ENCODE measurements around the gene DDOST. TPM values are rescaled to one million over a fixed set of nuclear protein-coding genes. Genes with fewer than 3 reads are reported as not detected.

DDOST gene
- total RNA-seq, 1 donor from 2014 or later, result 142 TPM

DNA sequence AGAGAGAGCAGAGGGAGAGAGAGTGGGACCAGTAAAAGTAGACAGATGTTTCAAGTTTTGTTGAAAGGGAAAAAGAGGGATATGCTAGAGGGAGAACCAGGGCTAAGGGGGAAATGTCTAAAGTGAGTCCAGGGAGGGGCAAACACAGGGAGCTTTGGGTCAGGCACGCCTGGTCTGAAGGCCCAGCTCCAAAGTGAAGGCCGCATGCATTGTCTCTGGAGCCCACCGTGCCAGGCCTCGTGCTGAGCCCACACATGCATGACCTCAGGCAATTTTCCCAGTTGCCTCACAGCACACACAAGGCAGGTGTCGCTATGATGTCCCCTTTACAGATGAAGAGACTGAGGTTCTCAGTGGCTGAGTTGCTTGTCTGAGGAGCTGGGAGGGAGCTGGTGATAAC lies 40.7 kb upstream of the DDOST start:
- no peak overlapping the region for H3K27ac ChIP-seq
- no peak for DNase-seq (ENCODE audit: low spot score in 2 of 2)
- H3K4me3 ChIP-seq, result no peak overlapping the region
- H3K4me1 ChIP-seq, result peaks cover 0 to 2% of the 10 kb centered on the region in 2 donors
- TF ChIP-seq CTCF (IDR thresholded peaks at IDR 0.05), result no peak
- H3K9me3 ChIP-seq, result no peaks in the 10 kb centered on the region
- H3K36me3 ChIP-seq, result no peaks in the 10 kb centered on the region
- H3K27me3 ChIP-seq, result no peaks in the 10 kb centered on the region
- intact Hi-C loops (cut with DNase I), result no loop called here

DNA sequence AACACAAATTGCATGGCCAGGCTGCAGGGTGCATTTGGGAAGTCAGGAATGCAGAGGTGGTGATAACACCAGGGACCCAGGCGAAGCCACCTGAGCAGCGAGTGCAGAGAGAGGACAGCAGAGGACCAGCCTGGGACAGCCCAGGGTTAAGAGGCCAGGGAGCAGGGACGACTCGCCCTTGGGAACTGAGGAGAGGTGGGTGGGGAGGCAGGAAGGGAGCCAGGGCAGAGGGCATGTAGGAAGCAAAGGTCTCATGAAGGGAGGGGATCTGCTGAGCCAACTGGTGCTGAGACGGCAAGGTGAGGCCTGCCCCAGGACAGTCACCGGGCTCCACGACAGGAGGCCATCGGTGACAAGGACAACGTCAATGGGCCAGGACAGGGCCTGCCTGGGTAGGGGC lies 40.3 kb upstream of the DDOST start:
- H3K4me3 ChIP-seq, result no peak overlapping the region
- TF ChIP-seq CTCF (IDR thresholded peaks at IDR 0.05), result no peak
- H3K27me3 ChIP-seq, result no peaks in the 10 kb centered on the region
- no peak for DNase-seq (ENCODE audit: low spot score in 2 of 2)
- H3K4me1 ChIP-seq, result peaks cover 0 to 2% of the 10 kb centered on the region in 2 donors
- H3K36me3 ChIP-seq, result no peaks in the 10 kb centered on the region
- H3K27ac ChIP-seq, result no peak overlapping the region
- intact Hi-C loops (cut with DNase I), result no loop called here
- H3K9me3 ChIP-seq, result no peaks in the 10 kb centered on the region

GRCh38 chr1:20700636-20701215 lies 39.6 kb upstream of the DDOST start:
- Histone ChIP-seq H3K4me3 (no peak overlapping the region), H3K4me1 (peaks cover 0 to 2% of the 10 kb centered on the region in 2 donors), H3K9me3 (no peaks in the 10 kb centered on the region), H3K27me3 (no peaks in the 10 kb centered on the region), H3K27ac (no peak overlapping the region), H3K36me3 (no peaks in the 10 kb centered on the region)
- intact Hi-C loops (cut with DNase I), result no loop called here
- no peak for TF ChIP-seq CTCF (IDR thresholded peaks at IDR 0.05)
- DNase-seq (ENCODE audit: low spot score in 2 of 2), result no peak

GRCh38 chr1:20699558-20699957 lies 38.4 kb upstream of the DDOST start:
- Histone ChIP-seq H3K4me1 (peaks cover 0 to 2% of the 10 kb centered on the region in 2 donors), H3K27ac (no peak overlapping the region), H3K36me3 (no peaks in the 10 kb centered on the region), H3K27me3 (no peaks in the 10 kb centered on the region), H3K4me3 (no peak overlapping the region), H3K9me3 (no peaks in the 10 kb centered on the region)
- TF ChIP-seq CTCF (IDR thresholded peaks at IDR 0.05), result no peak
- no peak for DNase-seq (ENCODE audit: low spot score in 2 of 2)
- intact Hi-C loops (cut with DNase I), result loop anchor here (5.0 to 10.0 kb wide), 2 partner anchors 88 to 295 kb away; partner anchors contain the start of gene HP1BP3

DNA sequence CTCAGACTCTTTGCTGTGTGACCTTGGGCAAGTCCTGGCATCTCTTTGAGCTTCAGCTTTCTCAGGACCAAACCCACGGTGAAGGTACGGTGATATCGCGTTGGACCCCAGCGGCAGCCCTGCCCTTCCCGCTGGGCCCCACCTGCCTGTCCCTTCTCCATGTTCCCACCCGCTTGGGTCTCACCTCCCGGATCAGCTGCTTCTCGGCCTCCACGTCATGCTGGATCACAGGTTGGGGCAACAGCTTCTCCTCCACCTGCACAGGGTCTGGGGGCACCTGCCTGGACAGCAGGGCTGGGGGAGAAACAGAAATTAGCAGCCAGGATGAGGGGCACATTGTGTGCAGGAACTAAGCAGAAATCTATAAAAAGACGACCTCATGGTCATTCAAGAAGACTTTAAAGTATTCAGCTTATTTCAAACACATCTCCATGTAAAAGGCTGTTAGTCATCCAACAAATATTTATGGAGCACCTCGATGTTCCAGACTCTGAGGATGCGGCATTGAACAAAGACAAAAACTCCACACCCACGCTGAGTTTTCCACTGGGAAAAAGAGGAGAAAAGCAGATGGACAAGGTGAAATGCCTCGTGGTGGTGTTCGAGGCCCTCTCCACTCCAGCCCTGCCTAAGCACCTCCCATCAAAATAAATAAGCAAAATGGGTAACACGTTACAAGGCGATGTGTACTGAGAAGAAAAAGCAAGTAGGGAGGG lies 37.2 kb upstream of the DDOST start:
- Histone ChIP-seq H3K36me3 (no peaks in the 10 kb centered on the region), H3K4me1 (peaks cover 0 to 2% of the 10 kb centered on the region in 2 donors), H3K4me3 (no peak overlapping the region), H3K9me3 (no peaks in the 10 kb centered on the region), H3K27ac (no peak overlapping the region), H3K27me3 (no peaks in the 10 kb centered on the region)
- intact Hi-C loops (cut with DNase I), result loop anchor here (5.0 to 10.0 kb wide), 2 partner anchors 89 to 296 kb away; partner anchors contain the start of gene HP1BP3
- TF ChIP-seq CTCF (IDR thresholded peaks at IDR 0.05), result no peak
- no peak for DNase-seq (ENCODE audit: low spot score in 2 of 2)
